ENCODE data around the gene GPBP1L1.
"Not testable (repeated sequence)": the region's sequence is repeated elsewhere in the genome, so short reads cannot be mapped to it uniquely, and the experiment has no call there.

GRCh38 chr1:45726007-45726406 is 39.7 kb upstream of the GPBP1L1 start:
- not testable (repeated sequence) for TF ChIP-seq CTCF, POLR2A (IDR thresholded peaks at IDR 0.05)
